PC-9 (cell line): Measurements from ENCODE around the gene B3GNT7.

Experiments
- EZH2 ChIP-seq: fragments of 200-600 bp; sonication (generic); IDR thresholded peaks from 2 replicates; pipeline ENCODE4 v1.8.0; 2017; ENCODE audit warnings: antibody characterized with exemption, low read depth
- TF ChIP-seq, protein P1 (sequence below): fragments of 200-600 bp; sonication (generic); conservative IDR thresholded peaks from 2 replicates; pipeline ENCODE4 v1.6.1; 2017; ENCODE audit warnings: mixed run types, antibody characterized with exemption, mild to moderate bottlenecking, moderate library complexity

GRCh38 chr2:231370429-231370748 lies 25.1 kb upstream of the B3GNT7 start:
- TF ChIP-seq, protein P1, sequence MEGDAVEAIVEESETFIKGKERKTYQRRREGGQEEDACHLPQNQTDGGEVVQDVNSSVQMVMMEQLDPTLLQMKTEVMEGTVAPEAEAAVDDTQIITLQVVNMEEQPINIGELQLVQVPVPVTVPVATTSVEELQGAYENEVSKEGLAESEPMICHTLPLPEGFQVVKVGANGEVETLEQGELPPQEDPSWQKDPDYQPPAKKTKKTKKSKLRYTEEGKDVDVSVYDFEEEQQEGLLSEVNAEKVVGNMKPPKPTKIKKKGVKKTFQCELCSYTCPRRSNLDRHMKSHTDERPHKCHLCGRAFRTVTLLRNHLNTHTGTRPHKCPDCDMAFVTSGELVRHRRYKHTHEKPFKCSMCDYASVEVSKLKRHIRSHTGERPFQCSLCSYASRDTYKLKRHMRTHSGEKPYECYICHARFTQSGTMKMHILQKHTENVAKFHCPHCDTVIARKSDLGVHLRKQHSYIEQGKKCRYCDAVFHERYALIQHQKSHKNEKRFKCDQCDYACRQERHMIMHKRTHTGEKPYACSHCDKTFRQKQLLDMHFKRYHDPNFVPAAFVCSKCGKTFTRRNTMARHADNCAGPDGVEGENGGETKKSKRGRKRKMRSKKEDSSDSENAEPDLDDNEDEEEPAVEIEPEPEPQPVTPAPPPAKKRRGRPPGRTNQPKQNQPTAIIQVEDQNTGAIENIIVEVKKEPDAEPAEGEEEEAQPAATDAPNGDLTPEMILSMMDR, result no peak
- no peak for TF ChIP-seq EZH2
